ENCODE data around the gene TCF7L1.
"Not testable (repeated sequence)": the region's sequence is repeated elsewhere in the genome, so short reads cannot be mapped to it uniquely, and the experiment has no call there.

TCF7L1 gene

DNA sequence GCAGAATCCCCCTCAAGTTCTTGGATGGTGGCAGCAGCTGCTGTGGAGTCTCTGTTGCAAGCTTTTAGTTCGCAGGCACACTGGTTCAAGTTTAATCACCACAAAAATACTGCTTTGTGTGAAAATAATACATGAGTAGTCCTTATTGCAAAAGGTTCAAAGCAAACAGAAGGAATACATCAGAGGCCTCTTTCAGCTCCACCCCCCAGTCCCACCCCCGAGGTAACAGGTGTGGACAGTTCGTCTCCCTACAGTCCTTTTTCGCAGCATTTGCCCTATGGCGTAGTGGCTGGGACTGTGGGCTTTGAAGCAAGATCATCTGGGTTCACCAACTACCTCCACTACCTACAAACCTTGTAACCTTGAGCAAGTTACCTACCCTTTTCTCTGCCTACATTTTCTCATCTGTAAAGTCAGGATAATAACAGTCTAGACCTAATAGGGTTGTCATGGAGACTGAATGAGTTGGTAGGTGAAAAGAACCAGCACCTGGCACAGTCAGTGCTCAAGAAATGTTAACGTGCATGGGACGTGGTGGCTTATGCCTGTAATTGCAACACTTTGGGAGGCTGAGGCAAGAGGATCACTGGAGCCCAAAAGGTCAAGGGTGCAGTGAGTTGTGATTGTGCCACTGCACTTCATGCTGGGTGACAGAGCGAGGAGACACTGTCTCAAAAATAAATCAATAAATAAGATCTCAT, 61.7 kb downstream of the TCF7L1 start:
- no peaks in the 10 kb centered on the region for H3K27me3 ChIP-seq (ENCODE audit: control insufficient read depth, insufficient read depth, low read length, poor library complexity, severe bottlenecking)
- no peaks in the 10 kb centered on the region for H3K9me3 ChIP-seq (ENCODE audit: control insufficient read depth, low read length)
- no peak overlapping the region for H3K4me3 ChIP-seq (ENCODE audit: insufficient read depth, low read depth, low read length)
- H3K4me1 ChIP-seq (ENCODE audit: control insufficient read depth, insufficient read depth, low read length), result peaks cover 5% of the 10 kb centered on the region
- H3K27ac ChIP-seq (ENCODE audit: insufficient read depth, low read depth, low read length, poor library complexity, severe bottlenecking), result no peak overlapping the region
- 82 to 83% methylated on average over 8 of the region's 8 CpGs for WGBS, 2 experiments
- H3K36me3 ChIP-seq (ENCODE audit: control insufficient read depth, insufficient read depth, low read length), result no peaks in the 10 kb centered on the region

DNA sequence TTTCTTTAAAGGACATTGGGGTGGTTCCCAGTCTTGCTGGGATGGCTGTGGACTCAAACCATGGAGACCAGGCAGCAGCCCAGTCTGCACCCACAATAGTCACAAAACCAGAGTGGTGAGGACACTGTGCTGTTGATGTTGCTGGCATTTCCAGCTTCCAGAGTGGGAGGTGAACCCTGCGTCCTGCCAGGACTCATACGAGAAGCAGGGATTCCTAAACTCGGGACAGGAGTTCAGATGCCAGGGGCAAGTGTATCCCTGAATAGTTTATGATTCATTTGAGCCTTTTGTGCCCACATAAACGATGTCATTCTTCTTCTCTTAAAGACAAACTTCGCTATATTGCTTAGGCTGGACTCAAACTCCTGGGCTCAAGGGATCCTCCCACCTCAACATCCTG, 62.8 kb downstream of the TCF7L1 start:
- H3K36me3 ChIP-seq (ENCODE audit: control insufficient read depth, insufficient read depth, low read length), result no peaks in the 10 kb centered on the region
- no peak overlapping the region for H3K27ac ChIP-seq (ENCODE audit: insufficient read depth, low read depth, low read length, poor library complexity, severe bottlenecking)
- no peak overlapping the region for H3K4me3 ChIP-seq (ENCODE audit: insufficient read depth, low read depth, low read length)
- H3K9me3 ChIP-seq (ENCODE audit: control insufficient read depth, low read length), result no peaks in the 10 kb centered on the region
- WGBS, 2 experiments, result 89 to 94% methylated on average over 5 of the region's 5 CpGs
- H3K27me3 ChIP-seq (ENCODE audit: control insufficient read depth, insufficient read depth, low read length, poor library complexity, severe bottlenecking), result no peaks in the 10 kb centered on the region
- no peaks in the 10 kb centered on the region for H3K4me1 ChIP-seq (ENCODE audit: control insufficient read depth, insufficient read depth, low read length)

DNA sequence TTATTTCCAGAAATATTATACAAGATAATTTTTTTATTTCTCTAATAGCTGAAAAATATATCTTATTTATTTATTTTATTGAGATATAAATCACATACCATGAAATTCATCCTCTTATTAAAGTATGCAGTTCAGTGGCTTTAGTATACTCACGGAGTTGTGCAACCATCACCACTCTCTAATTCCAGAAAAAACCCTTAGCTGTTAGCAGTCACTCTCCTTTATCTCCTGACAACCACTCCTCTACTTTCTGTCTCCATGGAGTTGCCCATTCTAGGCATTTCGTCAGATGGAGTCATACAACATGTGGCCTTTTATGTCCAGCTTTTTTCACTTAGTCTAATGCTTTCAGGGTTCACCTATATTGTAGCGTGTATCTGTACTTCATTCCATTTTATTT, 66.5 kb downstream of the TCF7L1 start:
- no peaks in the 10 kb centered on the region for H3K27me3 ChIP-seq (ENCODE audit: control insufficient read depth, insufficient read depth, low read length, poor library complexity, severe bottlenecking)
- WGBS, 2 experiments, result 95 to 97% methylated on average over 3 of the region's 3 CpGs
- no peaks in the 10 kb centered on the region for H3K9me3 ChIP-seq (ENCODE audit: control insufficient read depth, low read length)
- no peak overlapping the region for H3K4me3 ChIP-seq (ENCODE audit: insufficient read depth, low read depth, low read length)
- no peaks in the 10 kb centered on the region for H3K36me3 ChIP-seq (ENCODE audit: control insufficient read depth, insufficient read depth, low read length)
- no peaks in the 10 kb centered on the region for H3K4me1 ChIP-seq (ENCODE audit: control insufficient read depth, insufficient read depth, low read length)
- H3K27ac ChIP-seq (ENCODE audit: insufficient read depth, low read depth, low read length, poor library complexity, severe bottlenecking), result no peak overlapping the region

DNA sequence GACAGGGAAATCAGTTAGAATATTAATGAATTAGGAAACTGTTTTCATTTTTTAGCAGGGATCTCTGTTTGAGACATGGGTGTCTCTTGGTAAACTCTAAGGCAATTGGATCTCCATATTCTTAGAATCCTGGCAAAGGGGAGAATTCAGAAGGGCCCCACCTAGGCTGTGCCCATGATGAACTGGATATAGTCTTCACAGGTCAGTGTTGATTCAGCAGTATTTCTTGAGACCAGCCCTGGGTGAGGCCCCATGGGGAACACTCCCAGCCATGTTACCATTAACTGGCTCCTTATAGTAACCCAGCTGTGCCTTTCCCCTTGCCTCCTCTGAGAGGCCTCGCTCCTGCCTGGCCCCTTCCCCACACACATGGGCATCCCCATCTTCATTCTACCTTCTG, 76.7 kb downstream of the TCF7L1 start:
- Histone ChIP-seq H3K27me3 (ENCODE audit: control insufficient read depth, insufficient read depth, low read length, poor library complexity, severe bottlenecking) (no peaks in the 10 kb centered on the region), H3K27ac (ENCODE audit: insufficient read depth, low read depth, low read length, poor library complexity, severe bottlenecking) (no peak overlapping the region), H3K9me3 (ENCODE audit: control insufficient read depth, low read length) (no peaks in the 10 kb centered on the region), H3K36me3 (ENCODE audit: control insufficient read depth, insufficient read depth, low read length) (no peaks in the 10 kb centered on the region), H3K4me1 (ENCODE audit: control insufficient read depth, insufficient read depth, low read length) (peaks cover 17% of the 10 kb centered on the region), H3K4me3 (ENCODE audit: insufficient read depth, low read depth, low read length) (no peak overlapping the region)
- 92 to 96% methylated on average over 1 of the region's 1 CpG for WGBS, 2 experiments

DNA sequence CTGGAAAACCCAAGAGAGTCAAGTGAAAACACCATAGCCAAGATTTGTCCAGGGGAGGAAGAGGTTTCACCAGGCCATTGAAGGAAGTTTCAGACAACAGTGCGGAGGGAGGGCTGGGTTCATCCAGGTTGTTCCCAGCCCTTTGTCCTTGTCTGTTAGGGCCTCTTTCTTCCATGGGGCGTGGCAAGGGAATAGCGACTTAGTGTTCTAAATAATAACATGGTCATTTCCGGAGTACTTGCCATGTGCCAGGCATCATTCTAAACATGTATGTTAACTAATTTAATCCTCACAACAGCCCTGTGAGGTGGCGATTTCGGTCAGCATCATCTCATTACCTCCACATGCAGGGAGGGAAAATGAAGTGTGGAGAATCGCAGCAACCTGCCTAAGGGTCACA, 77.3 kb downstream of the TCF7L1 start:
- Histone ChIP-seq H3K4me1 (ENCODE audit: control insufficient read depth, insufficient read depth, low read length) (peaks cover 22% of the 10 kb centered on the region), H3K9me3 (ENCODE audit: control insufficient read depth, low read length) (no peaks in the 10 kb centered on the region), H3K27me3 (ENCODE audit: control insufficient read depth, insufficient read depth, low read length, poor library complexity, severe bottlenecking) (no peaks in the 10 kb centered on the region), H3K27ac (ENCODE audit: insufficient read depth, low read depth, low read length, poor library complexity, severe bottlenecking) (no peak overlapping the region), H3K4me3 (ENCODE audit: insufficient read depth, low read depth, low read length) (no peak overlapping the region), H3K36me3 (ENCODE audit: control insufficient read depth, insufficient read depth, low read length) (no peaks in the 10 kb centered on the region)
- 76 to 82% methylated on average over 6 to 7 of the region's 7 CpGs for WGBS, 2 experiments

DNA sequence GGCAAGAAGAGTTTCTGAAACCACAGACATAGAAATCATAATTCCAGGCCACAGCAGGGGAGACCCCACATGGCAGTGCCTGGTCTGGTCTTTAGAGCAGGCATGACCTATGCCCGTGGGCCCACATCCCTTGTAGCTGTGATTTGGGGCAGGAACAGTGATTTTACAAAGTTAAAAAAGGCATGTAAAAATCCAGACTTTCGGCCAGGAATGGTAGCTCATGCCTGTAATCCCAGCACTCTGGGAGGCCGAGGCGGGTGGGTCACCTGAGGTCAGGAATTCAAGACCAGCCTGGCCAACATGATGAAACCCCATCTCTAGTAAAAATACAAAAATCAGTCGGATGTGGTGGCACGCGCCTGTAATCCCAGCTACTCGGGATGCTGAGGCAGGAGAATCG, 78.4 kb downstream of the TCF7L1 start:
- H3K4me3 ChIP-seq (ENCODE audit: insufficient read depth, low read depth, low read length); H3K36me3 ChIP-seq (ENCODE audit: control insufficient read depth, insufficient read depth, low read length); H3K27ac ChIP-seq (ENCODE audit: insufficient read depth, low read depth, low read length, poor library complexity, severe bottlenecking); H3K27me3 ChIP-seq (ENCODE audit: control insufficient read depth, insufficient read depth, low read length, poor library complexity, severe bottlenecking); H3K9me3 ChIP-seq (ENCODE audit: control insufficient read depth, low read length): not testable (repeated sequence)
- peaks cover 30% of the 10 kb centered on the region for H3K4me1 ChIP-seq (ENCODE audit: control insufficient read depth, insufficient read depth, low read length)
- 91 to 93% methylated on average over 9 of the region's 9 CpGs for WGBS, 2 experiments

DNA sequence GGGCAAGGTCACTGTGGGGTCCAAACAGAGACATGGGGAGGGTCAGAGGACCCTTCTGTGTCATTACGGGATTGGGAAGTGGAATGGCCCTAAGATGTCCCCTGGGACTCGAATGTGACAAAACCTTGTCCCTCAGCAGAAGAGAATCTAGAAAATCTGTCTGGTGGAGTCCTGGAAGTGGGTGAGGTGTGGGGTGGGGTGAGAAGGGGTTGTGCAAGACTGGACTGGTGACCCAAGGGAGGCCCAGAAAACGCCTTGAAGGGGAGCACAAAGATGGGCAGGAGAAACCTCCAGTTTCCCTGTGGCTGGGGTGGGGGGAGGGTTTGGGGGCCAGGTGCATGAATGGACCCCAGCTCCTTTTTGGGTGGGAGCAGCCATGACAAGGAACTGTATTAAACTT, 79.6 kb downstream of the TCF7L1 start:
- Histone ChIP-seq H3K4me3 (ENCODE audit: insufficient read depth, low read depth, low read length) (no peak overlapping the region), H3K27me3 (ENCODE audit: control insufficient read depth, insufficient read depth, low read length, poor library complexity, severe bottlenecking) (no peaks in the 10 kb centered on the region), H3K4me1 (ENCODE audit: control insufficient read depth, insufficient read depth, low read length) (peaks cover 34% of the 10 kb centered on the region), H3K36me3 (ENCODE audit: control insufficient read depth, insufficient read depth, low read length) (no peaks in the 10 kb centered on the region), H3K27ac (ENCODE audit: insufficient read depth, low read depth, low read length, poor library complexity, severe bottlenecking) (no peak overlapping the region), H3K9me3 (ENCODE audit: control insufficient read depth, low read length) (no peaks in the 10 kb centered on the region)
- WGBS, 2 experiments, result 93 to 95% methylated on average over 3 of the region's 3 CpGs

DNA sequence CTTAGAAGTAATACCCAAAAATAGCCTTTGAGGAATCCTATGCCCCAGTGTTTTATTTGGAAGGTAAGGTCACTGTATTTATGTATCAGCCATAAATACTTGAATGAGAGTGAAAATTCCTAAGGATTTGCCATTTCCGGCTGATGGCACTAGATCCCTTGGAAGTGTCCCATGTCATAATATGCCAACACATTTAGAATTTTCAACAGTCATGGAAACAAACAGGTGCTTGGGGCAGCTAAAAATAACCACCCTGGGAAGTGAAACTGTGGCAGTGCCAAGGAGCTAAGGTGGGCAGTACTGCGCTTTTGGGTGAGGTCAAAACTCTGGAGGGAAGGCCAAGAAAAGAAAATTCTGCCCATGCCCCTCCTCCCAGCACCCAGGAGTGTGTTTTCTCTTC, 80.2 kb downstream of the TCF7L1 start:
- Histone ChIP-seq H3K4me3 (ENCODE audit: insufficient read depth, low read depth, low read length) (no peak overlapping the region), H3K4me1 (ENCODE audit: control insufficient read depth, insufficient read depth, low read length) (peaks cover 34% of the 10 kb centered on the region), H3K27ac (ENCODE audit: insufficient read depth, low read depth, low read length, poor library complexity, severe bottlenecking) (no peak overlapping the region), H3K27me3 (ENCODE audit: control insufficient read depth, insufficient read depth, low read length, poor library complexity, severe bottlenecking) (no peaks in the 10 kb centered on the region), H3K9me3 (ENCODE audit: control insufficient read depth, low read length) (no peaks in the 10 kb centered on the region), H3K36me3 (ENCODE audit: control insufficient read depth, insufficient read depth, low read length) (no peaks in the 10 kb centered on the region)
- 94 to 100% methylated on average over 2 of the region's 2 CpGs for WGBS, 2 experiments

DNA sequence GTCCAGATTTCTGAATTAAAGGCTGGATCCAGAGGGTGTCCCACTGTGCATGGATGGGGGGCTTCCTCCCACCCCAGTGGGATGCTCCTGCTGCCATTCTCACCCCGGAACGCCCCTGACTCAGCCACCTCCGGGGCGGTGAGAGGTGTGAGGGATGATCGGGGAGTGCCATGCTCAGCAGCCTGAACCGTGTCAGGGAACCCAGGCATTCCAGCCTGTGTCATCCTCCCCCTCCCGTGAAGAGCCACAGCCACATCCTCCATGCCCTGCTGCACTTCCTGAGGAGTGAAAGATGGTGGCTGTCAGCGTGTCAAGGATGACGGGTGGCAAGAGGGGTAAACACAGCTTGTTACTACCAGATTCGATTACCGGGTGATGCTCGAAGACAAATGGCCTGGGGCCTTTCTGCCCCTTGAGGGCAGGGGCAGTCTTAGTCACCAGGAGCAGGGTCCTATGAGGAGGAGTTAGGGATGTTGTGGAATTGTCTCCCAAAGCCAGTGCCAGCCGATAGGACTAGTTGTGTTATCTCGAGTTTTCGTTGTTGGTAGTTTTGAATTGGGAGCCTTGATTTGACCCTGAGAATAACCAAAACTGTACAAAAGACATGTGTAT, 80.8 kb downstream of the TCF7L1 start:
- H3K27ac ChIP-seq (ENCODE audit: insufficient read depth, low read depth, low read length, poor library complexity, severe bottlenecking), result no peak overlapping the region
- H3K4me3 ChIP-seq (ENCODE audit: insufficient read depth, low read depth, low read length), result no peak overlapping the region
- no peaks in the 10 kb centered on the region for H3K36me3 ChIP-seq (ENCODE audit: control insufficient read depth, insufficient read depth, low read length)
- no peaks in the 10 kb centered on the region for H3K27me3 ChIP-seq (ENCODE audit: control insufficient read depth, insufficient read depth, low read length, poor library complexity, severe bottlenecking)
- WGBS, 2 experiments, result 85% methylated on average over 15 of the region's 15 CpGs
- peaks cover 34% of the 10 kb centered on the region for H3K4me1 ChIP-seq (ENCODE audit: control insufficient read depth, insufficient read depth, low read length)
- H3K9me3 ChIP-seq (ENCODE audit: control insufficient read depth, low read length), result no peaks in the 10 kb centered on the region

DNA sequence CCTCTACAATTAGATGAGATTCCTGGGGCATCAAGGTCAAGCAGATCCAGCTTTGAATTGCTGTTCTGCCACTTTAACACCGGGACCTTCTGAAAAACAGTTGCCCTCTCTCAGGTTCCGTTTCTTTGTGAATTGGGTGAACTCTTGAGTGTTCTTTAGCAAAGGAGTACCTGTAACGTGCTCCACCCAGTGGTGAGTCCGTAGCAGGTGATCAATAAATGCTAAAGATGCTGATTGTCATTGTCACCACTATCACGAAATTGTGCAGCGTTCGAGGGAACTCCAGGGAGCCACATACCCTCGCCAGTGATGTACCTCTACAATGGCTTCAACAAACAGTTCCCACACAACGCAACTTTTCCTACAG, 81.9 kb downstream of the TCF7L1 start:
- Histone ChIP-seq H3K27me3 (ENCODE audit: control insufficient read depth, insufficient read depth, low read length, poor library complexity, severe bottlenecking) (no peaks in the 10 kb centered on the region), H3K4me1 (ENCODE audit: control insufficient read depth, insufficient read depth, low read length) (peaks cover 34% of the 10 kb centered on the region), H3K4me3 (ENCODE audit: insufficient read depth, low read depth, low read length) (no peak overlapping the region), H3K9me3 (ENCODE audit: control insufficient read depth, low read length) (no peaks in the 10 kb centered on the region), H3K36me3 (ENCODE audit: control insufficient read depth, insufficient read depth, low read length) (no peaks in the 10 kb centered on the region), H3K27ac (ENCODE audit: insufficient read depth, low read depth, low read length, poor library complexity, severe bottlenecking) (no peak overlapping the region)
- WGBS, 2 experiments, result 55 to 56% methylated on average over 9 of the region's 9 CpGs

Data from ectodermal cell (in vitro differentiated cells).